ENCODE results near the gene CEP70. TPM values are rescaled to one million over a fixed set of nuclear protein-coding genes. Genes with fewer than 3 reads are reported as not detected.

The CEP70 gene
- total RNA-seq, 1 experiment from 2014 or later: 32.6 TPM

DNA sequence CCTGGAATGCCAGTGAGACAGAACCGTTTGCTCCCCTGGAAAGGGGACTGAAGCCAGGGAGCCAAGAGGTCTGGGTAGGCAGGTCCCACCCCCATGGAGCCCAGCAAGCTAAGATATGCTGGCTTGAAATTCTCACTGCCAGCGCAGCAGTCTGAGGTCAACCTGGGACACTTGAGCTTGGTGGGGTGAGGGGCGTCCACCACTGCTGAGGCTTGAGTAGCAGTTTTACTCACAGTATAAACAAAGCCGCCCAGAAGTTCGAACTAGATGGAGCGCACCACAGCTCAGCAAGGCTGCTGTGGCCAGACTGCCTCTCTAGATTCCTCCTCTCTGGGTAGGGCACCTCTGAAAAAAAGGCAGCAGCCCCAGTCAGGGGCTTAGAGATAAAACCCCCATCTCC lies 33.6 kb downstream of the CEP70 start:
- H4K5ac ChIP-seq (ENCODE audit: insufficient read length, low read depth, low read length): no peak overlapping the region
- H3K4ac ChIP-seq (ENCODE audit: low read depth, low read length): no peak overlapping the region
- no peak overlapping the region for H2BK15ac ChIP-seq (ENCODE audit: low read depth, low read length)
- H3K36me3 Mint-ChIP-seq (ENCODE audit: insufficient read depth in 1 of 3, low read depth in 3 of 3): peaks cover 42 to 59% (median 45%) of the 10 kb centered on the region in 3 experiments
- H2BK20ac ChIP-seq (ENCODE audit: low read depth, low read length, poor library complexity, severe bottlenecking): no peak overlapping the region
- H4K20me1 ChIP-seq (ENCODE audit: control insufficient read depth, insufficient read depth, insufficient read length): no peaks in the 10 kb centered on the region
- no peak overlapping the region for H3K27ac ChIP-seq (ENCODE audit: insufficient read length, low read depth, low read length)
- no peak overlapping the region for H4K8ac ChIP-seq (replicated peaks; ENCODE audit: insufficient read length, low read depth, low read length)
- DNase-seq: no peak
- H4K91ac ChIP-seq (ENCODE audit: insufficient read length, low read depth, low read length): no peak overlapping the region
- no peaks in the 10 kb centered on the region for H3K23me2 ChIP-seq (ENCODE audit: insufficient read length, low read depth, low read length, poor library complexity, severe bottlenecking)
- H3K4me1 ChIP-seq (ENCODE audit: insufficient read depth, low read length): no peaks in the 10 kb centered on the region
- H3K4me1 Mint-ChIP-seq: peaks cover 5 to 10% of the 10 kb centered on the region in 2 experiments; a peak in 2 of 4 replicates
- no peaks in the 10 kb centered on the region for H3K27me3 Mint-ChIP-seq (ENCODE audit: low read depth)
- H3K79me1 ChIP-seq (ENCODE audit: insufficient read depth, low read depth, low read length, poor library complexity, severe bottlenecking): no peaks in the 10 kb centered on the region
- H2BK12ac ChIP-seq (ENCODE audit: insufficient read length, low read depth, low read length): no peak overlapping the region
- TF ChIP-seq, protein P1, sequence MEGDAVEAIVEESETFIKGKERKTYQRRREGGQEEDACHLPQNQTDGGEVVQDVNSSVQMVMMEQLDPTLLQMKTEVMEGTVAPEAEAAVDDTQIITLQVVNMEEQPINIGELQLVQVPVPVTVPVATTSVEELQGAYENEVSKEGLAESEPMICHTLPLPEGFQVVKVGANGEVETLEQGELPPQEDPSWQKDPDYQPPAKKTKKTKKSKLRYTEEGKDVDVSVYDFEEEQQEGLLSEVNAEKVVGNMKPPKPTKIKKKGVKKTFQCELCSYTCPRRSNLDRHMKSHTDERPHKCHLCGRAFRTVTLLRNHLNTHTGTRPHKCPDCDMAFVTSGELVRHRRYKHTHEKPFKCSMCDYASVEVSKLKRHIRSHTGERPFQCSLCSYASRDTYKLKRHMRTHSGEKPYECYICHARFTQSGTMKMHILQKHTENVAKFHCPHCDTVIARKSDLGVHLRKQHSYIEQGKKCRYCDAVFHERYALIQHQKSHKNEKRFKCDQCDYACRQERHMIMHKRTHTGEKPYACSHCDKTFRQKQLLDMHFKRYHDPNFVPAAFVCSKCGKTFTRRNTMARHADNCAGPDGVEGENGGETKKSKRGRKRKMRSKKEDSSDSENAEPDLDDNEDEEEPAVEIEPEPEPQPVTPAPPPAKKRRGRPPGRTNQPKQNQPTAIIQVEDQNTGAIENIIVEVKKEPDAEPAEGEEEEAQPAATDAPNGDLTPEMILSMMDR (conservative IDR thresholded peaks at IDR 0.05): no peak
- H3K4me2 ChIP-seq (ENCODE audit: insufficient read depth, insufficient read length, low read length): no peak overlapping the region
- no peak overlapping the region for H3K23ac ChIP-seq (ENCODE audit: insufficient read length, low read depth, low read length)
- H3K9me3 ChIP-seq (ENCODE audit: control insufficient read depth, low read depth, low read length): peaks cover 21% of the 10 kb centered on the region
- H3K18ac ChIP-seq (ENCODE audit: insufficient read length, low read depth, low read length): no peak overlapping the region
- no peak overlapping the region for H3T11ph ChIP-seq (ENCODE audit: low read length)
- H3K9ac ChIP-seq (ENCODE audit: extremely low read depth, insufficient read length, low read length): no peak overlapping the region
- H3K27me3 ChIP-seq (ENCODE audit: insufficient read depth, low read length): no peaks in the 10 kb centered on the region
- H2BK5ac ChIP-seq (ENCODE audit: insufficient read length, low read length): no peak overlapping the region
- H2AFZ ChIP-seq (ENCODE audit: low read length): no peak overlapping the region
- no peak overlapping the region for H3K14ac ChIP-seq (ENCODE audit: insufficient read depth, low read length)
- no peak overlapping the region for H2BK120ac ChIP-seq (ENCODE audit: low read depth, low read length, poor library complexity, severe bottlenecking)
- no peak overlapping the region for H3K56ac ChIP-seq (ENCODE audit: insufficient read length, low read depth, low read length)
- H2AK5ac ChIP-seq (ENCODE audit: insufficient read length, low read length): no peak overlapping the region
- H3K27ac Mint-ChIP-seq: no peak overlapping the region
- peaks cover 41 to 43% of the 10 kb centered on the region in 2 experiments for H3K9me3 Mint-ChIP-seq
- H3K4me3 Mint-ChIP-seq: no peak overlapping the region
- no peaks in the 10 kb centered on the region for H3K79me2 ChIP-seq (ENCODE audit: insufficient read depth, low read length)
- WGBS (ENCODE audit: extremely low coverage, insufficient read length, low lambda C conversion rate): no CpG with 5 or more reads among the region's 6 CpGs

Measured in H9 (cell line).